IMR-90 (cell line): ENCODE data around the gene GPR161. TPM values are rescaled to one million over a fixed set of nuclear protein-coding genes. Genes with fewer than 3 reads are reported as not detected.

Experiments
- ATAC-seq: fragments of 200-7000 bp; cut with Tn5 transposase; 2 replicates; pipeline ENCODE4 v1.9.1; 2020; ENCODE audit warnings: low read depth, mild to moderate bottlenecking, moderate library complexity
- BruUV-seq: library from RNA; stranded (reverse); fragments of 400-500 nt; replicated peaks from 2 replicates; lab custom pipeline; 2021; lab: Mats Ljungman, UMichigan
- CTCF ChIA-PET: fragments of 300-600 bp; formaldehyde crosslinking; extraction: SDS; loops from one replicate; lab custom pipeline; 2021; ENCODE audit warnings: antibody characterized with exemption; lab: Yijun Ruan, JAX
- POLR2A ChIA-PET: fragments of 300-600 bp; sonication (Branson Sonifier 250); formaldehyde crosslinking; loops from one replicate; lab custom pipeline; 2022; ENCODE audit warnings: antibody characterized with exemption; ENCODE audit not compliant: unreplicated experiment; lab: Charles Lee
- DNase-seq: peaks from one replicate; pipeline ENCODE4 v3.0.0; 2013
- H2AFZ ChIP-seq: replicated peaks from 2 replicates; pipeline ENCODE3; 2013; ENCODE audit warnings: low read length, mild to moderate bottlenecking; ENCODE audit not compliant: poor library complexity
- H2AK5ac ChIP-seq: 2 replicates; pipeline ENCODE4 v1.6.1; 2013; ENCODE audit warnings: low read depth, low read length, inconsistent platforms
- H2AK9ac ChIP-seq: replicated peaks from 2 replicates; pipeline ENCODE3; 2013; ENCODE audit warnings: mild to moderate bottlenecking, low read depth, low read length, moderate library complexity; ENCODE audit not compliant: poor library complexity
- H2BK120ac ChIP-seq: 2 replicates; pipeline ENCODE4 v1.6.1; 2013; ENCODE audit warnings: low read depth, low read length, inconsistent platforms
- H2BK15ac ChIP-seq: 3 replicates; pipeline ENCODE4 v1.6.1; 2013; ENCODE audit warnings: low read depth, low read length, inconsistent platforms
- H2BK20ac ChIP-seq: 2 replicates; pipeline ENCODE4 v1.6.1; 2013; ENCODE audit warnings: low read depth, mild to moderate bottlenecking, inconsistent platforms, low read length, moderate library complexity
- H2BK5ac ChIP-seq: 2 replicates; pipeline ENCODE4 v1.6.1; 2013; ENCODE audit warnings: mild to moderate bottlenecking, low read depth, low read length, inconsistent platforms; ENCODE audit not compliant: poor library complexity, severe bottlenecking
- H3K14ac ChIP-seq: replicated peaks from 2 replicates; pipeline ENCODE4 v1.6.1; 2013; ENCODE audit warnings: low read depth, low read length, inconsistent platforms
- H3K18ac ChIP-seq: 2 replicates; pipeline ENCODE4 v1.6.1; 2013; ENCODE audit warnings: low read depth, low read length, control low read depth
- H3K23ac ChIP-seq: 2 replicates; pipeline ENCODE4 v1.6.1; 2013; ENCODE audit warnings: low read depth, low read length, inconsistent platforms
- H3K27ac ChIP-seq: 2 replicates; pipeline ENCODE4 v1.5.1; 2013; ENCODE audit warnings: mild to moderate bottlenecking, control low read depth, low read length; ENCODE audit not compliant: insufficient read depth
- H3K27me3 ChIP-seq: 2 replicates; pipeline ENCODE4 v1.6.1; 2013; ENCODE audit warnings: low read length; ENCODE audit not compliant: control insufficient read depth, insufficient read depth
- H3K36me3 ChIP-seq: 2 replicates; pipeline ENCODE4 v1.6.1; 2013; ENCODE audit warnings: low read length, mixed read lengths; ENCODE audit not compliant: control insufficient read depth, insufficient read depth
- H3K4ac ChIP-seq: 2 replicates; pipeline ENCODE4 v1.6.1; 2013; ENCODE audit warnings: low read depth, low read length, inconsistent platforms
- H3K4me1 ChIP-seq: 2 replicates; pipeline ENCODE4 v1.6.1; 2013; ENCODE audit warnings: low read length, mixed read lengths; ENCODE audit not compliant: control insufficient read depth, insufficient read depth
- H3K4me2 ChIP-seq: 2 replicates; pipeline ENCODE4 v1.6.1; 2013; ENCODE audit warnings: low read depth, mild to moderate bottlenecking, control low read depth, low read length, moderate library complexity
- H3K4me3 ChIP-seq: 2 replicates; pipeline ENCODE4 v1.5.1; 2013; ENCODE audit warnings: low read depth, mild to moderate bottlenecking, control low read depth, low read length, moderate library complexity; ENCODE audit not compliant: insufficient read depth
- H3K56ac ChIP-seq: 2 replicates; pipeline ENCODE4 v1.6.1; 2013; ENCODE audit warnings: low read length, inconsistent platforms; ENCODE audit not compliant: insufficient read depth; ENCODE audit errors: extremely low read depth
- H3K79me1 ChIP-seq, 2 experiments: 2 replicates each; pipeline ENCODE4 v1.6.1; 2013; ENCODE audit warnings: low read length in 2 of 2, inconsistent platforms in 1 of 2, low read depth in 1 of 2
- H3K9ac ChIP-seq: 2 replicates; pipeline ENCODE4 v1.6.1; 2013; ENCODE audit warnings: low read depth, low read length, control low read depth
- H3K9me1 ChIP-seq: 2 replicates; pipeline ENCODE4 v1.6.1; 2013; ENCODE audit warnings: low read length, inconsistent platforms; ENCODE audit not compliant: insufficient read depth
- H3K9me3 ChIP-seq: 2 replicates; pipeline ENCODE4 v1.6.1; 2013; ENCODE audit warnings: low read length; ENCODE audit not compliant: control insufficient read depth, insufficient read depth
- H4K20me1 ChIP-seq: 2 replicates; pipeline ENCODE4 v1.6.1; 2013; ENCODE audit warnings: low read length, inconsistent platforms; ENCODE audit not compliant: insufficient read depth
- H4K5ac ChIP-seq: 2 replicates; pipeline ENCODE4 v1.6.1; 2013; ENCODE audit warnings: mild to moderate bottlenecking, low read depth, low read length, control low read depth
- H4K8ac ChIP-seq, 2 experiments: 2 replicates each; pipeline ENCODE4 v1.6.1; 2013; ENCODE audit warnings: low read depth in 2 of 2, low read length in 2 of 2, control low read depth in 1 of 2, inconsistent platforms in 1 of 2
- H4K91ac ChIP-seq: 2 replicates; pipeline ENCODE4 v1.6.1; 2013; ENCODE audit warnings: low read depth, low read length, inconsistent platforms; ENCODE audit not compliant: insufficient read depth
- BHLHE40 ChIP-seq: fragments of 150-350 bp; IDR thresholded peaks from 2 replicates; pipeline ENCODE4 v1.6.1; 2016; ENCODE audit warnings: mild to moderate bottlenecking, low read depth, low read length
- CEBPB ChIP-seq: IDR thresholded peaks from 2 replicates; pipeline ENCODE4 v1.6.1; 2012; ENCODE audit warnings: low read depth, low read length, improper control_type of control experiment
- CHD1 ChIP-seq: IDR thresholded peaks from 2 replicates; pipeline ENCODE4 v1.6.1; 2012; ENCODE audit warnings: low read depth, low read length, improper control_type of control experiment
- MAFK ChIP-seq: IDR thresholded peaks from 2 replicates; pipeline ENCODE4 v1.6.1; 2012; ENCODE audit warnings: low read depth, low read length, improper control_type of control experiment
- MXI1 ChIP-seq: IDR thresholded peaks from 2 replicates; pipeline ENCODE4 v1.6.1; 2012; ENCODE audit warnings: low read depth, mild to moderate bottlenecking, low read length, moderate library complexity, borderline replicate concordance
- SMC3 ChIP-seq: fragments of 150-350 bp; IDR thresholded peaks from 2 replicates; pipeline ENCODE4 v1.6.1; 2016; ENCODE audit warnings: low read depth, mild to moderate bottlenecking, antibody characterized with exemption, low read length, moderate library complexity
- WGBS, 2 experiments: methylation state at CpG; one replicate each; pipeline versions ENCODE4 v1.1.5 to v1.1.7; 2013; ENCODE audit warnings: missing lambda C conversion rate in 2 of 2; ENCODE audit not compliant: insufficient read length in 1 of 2; ENCODE audit errors: extremely low coverage in 2 of 2; 5-methylcytosine and 5-hydroxymethylcytosine counted together
- dilution Hi-C: fragments of 300-500 bp; cut with HindIII; formaldehyde crosslinking; loops from one replicate; pipeline ENCODE4 v1.14.3; 2018; ENCODE audit warnings: low sequenced_read_pairs; ENCODE audit not compliant: unreplicated experiment
- in situ Hi-C: fragments of 300-500 bp; cut with MboI; formaldehyde crosslinking; loops from 3 replicates; pipeline ENCODE4 v1.14.3; 2019; ENCODE audit warnings: low sequenced_read_pairs, inconsistent platforms, mixed read lengths
- intact Hi-C: fragments of 100-400 bp; cut with micrococcal nuclease; formaldehyde crosslinking; loops from 2 replicates; pipeline ENCODE4 v1.10.0; 2022
- polyA plus RNA-seq, 3 experiments: library from polyadenylated mRNA; depleted of rRNA; stranded (reverse); fragments of >200 nt; gene quantifications; 2 replicates each; pipeline ENCODE4 v1.2.3, GENCODE V29; 2012; ENCODE audit warnings: low replicate concordance in 1 of 3
- total RNA-seq: library from RNA; depleted of rRNA; stranded (reverse); fragments of >200 nt; gene quantifications from 2 replicates; pipeline ENCODE4 v1.2.3, GENCODE V29; 2012
- TF ChIP-seq, protein P1 (sequence below): fragments of 150-350 bp; IDR thresholded peaks from 2 replicates; pipeline ENCODE4 v1.6.1; 2017; ENCODE audit warnings: mild to moderate bottlenecking, antibody characterized with exemption, low read length, low read depth

GPR161 gene
- total and polyA plus RNA-seq, 2 of the 4 experiments (the other 2 are of a cell fraction): 12.5 to 13.3 TPM

DNA sequence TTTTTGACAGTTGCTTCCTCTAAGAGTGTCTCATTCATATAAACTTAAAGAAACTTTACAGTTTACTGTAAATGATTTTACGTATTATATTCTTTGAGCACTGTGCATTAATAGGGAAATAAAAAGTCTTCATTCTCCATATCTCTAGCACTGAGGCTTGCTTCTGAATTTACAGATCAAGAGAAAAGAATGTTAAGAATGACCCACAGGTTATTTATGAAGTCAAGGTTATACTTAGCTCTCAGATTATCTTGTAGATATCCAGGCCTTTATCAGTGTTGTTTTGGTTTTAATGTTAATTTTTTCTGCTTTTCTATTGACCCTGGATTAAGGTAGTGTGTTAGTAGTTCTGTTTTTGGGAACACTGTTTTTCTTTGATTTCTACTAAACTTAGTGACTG is 91.4 kb downstream of the GPR161 start:
- peaks cover 8 to 10% of the 10 kb centered on the region in 2 experiments for H3K79me1 ChIP-seq
- H4K20me1 ChIP-seq: no peaks in the 10 kb centered on the region
- H3K23ac ChIP-seq: no peak overlapping the region
- H3K4ac ChIP-seq: no peak overlapping the region
- no peak overlapping the region for H2BK20ac ChIP-seq
- no peak overlapping the region for H4K8ac ChIP-seq
- H4K5ac ChIP-seq: no peak overlapping the region
- BruUV-seq: no TSS peak
- H2AK5ac ChIP-seq: no peak overlapping the region
- H3K27me3 ChIP-seq: no peaks in the 10 kb centered on the region
- H2BK120ac ChIP-seq: no peak overlapping the region
- H2AFZ ChIP-seq: no peak overlapping the region
- no peak overlapping the region for H3K14ac ChIP-seq
- H3K4me2 ChIP-seq: no peak overlapping the region
- H3K4me1 ChIP-seq: peaks cover 2% of the 10 kb centered on the region; the same call in 1 of the 2 replicates
- ChIA-PET POLR2A (no interaction called here), CTCF (no interaction called here)
- no peak overlapping the region for H3K9ac ChIP-seq
- H3K4me3 ChIP-seq: no peak overlapping the region
- 0 out of 2 replicates have a peak, but pooled peaks have one; percentile 17 for ATAC-seq
- no peak overlapping the region for H3K27ac ChIP-seq
- intact Hi-C loops: no loop called here
- in situ Hi-C loops: no loop called here
- H3K56ac ChIP-seq: no peak overlapping the region
- dilution Hi-C loops: no loop called here
- H3K9me3 ChIP-seq: no peaks in the 10 kb centered on the region
- peaks cover 3% of the 10 kb centered on the region; the same call in 1 of the 2 replicates for H3K9me1 ChIP-seq
- no peak overlapping the region for H2BK5ac ChIP-seq
- WGBS, 2 experiments: no CpG with 5 or more reads among the region's 1 CpG
- H2BK15ac ChIP-seq: no peak overlapping the region
- no peak overlapping the region for H3K18ac ChIP-seq
- peaks cover 12% of the 10 kb centered on the region for H3K36me3 ChIP-seq
- no peak for TF ChIP-seq CEBPB
- TF ChIP-seq, protein P1, sequence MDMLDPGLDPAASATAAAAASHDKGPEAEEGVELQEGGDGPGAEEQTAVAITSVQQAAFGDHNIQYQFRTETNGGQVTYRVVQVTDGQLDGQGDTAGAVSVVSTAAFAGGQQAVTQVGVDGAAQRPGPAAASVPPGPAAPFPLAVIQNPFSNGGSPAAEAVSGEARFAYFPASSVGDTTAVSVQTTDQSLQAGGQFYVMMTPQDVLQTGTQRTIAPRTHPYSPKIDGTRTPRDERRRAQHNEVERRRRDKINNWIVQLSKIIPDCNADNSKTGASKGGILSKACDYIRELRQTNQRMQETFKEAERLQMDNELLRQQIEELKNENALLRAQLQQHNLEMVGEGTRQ: no peak
- no peak for TF ChIP-seq SMC3
- TF ChIP-seq MXI1: no peak
- no peak for TF ChIP-seq BHLHE40
- no peak for TF ChIP-seq CHD1
- no peak for TF ChIP-seq MAFK
- H2AK9ac ChIP-seq: no peak overlapping the region
- DNase-seq: no peak
- H4K91ac ChIP-seq: no peak overlapping the region
